Stimulated activated CD4-positive, alpha-beta T cell treated with anti-CD3 and anti-CD28 coated beads, Interleukin-4, amount 100 ng/mL, for 24 hours (primary cell): ENCODE results near the gene PPP6R3.

ENCODE experiments used
- DNase-seq: peaks from one replicate; pipeline ENCODE4 v3.0.0-alpha.2; 2020

PPP6R3 gene

DNA sequence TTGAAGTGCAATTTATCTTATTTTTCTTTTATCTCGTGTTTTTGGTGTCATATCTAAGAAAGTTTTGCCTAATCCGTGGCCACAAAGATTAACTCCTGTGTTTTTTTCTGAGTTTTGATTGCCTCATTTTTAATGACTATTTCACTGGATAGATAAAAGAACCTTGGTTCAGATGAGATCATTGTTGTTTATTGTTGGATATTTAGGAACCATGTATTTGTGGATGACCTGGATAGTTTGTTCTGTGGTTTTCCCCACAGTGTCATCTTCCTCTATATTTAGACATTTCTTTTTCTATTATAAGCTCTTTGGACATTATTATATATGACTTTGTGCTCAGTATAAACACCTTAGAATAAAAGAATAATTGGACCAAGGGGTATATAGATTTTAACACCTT is 37.2 kb downstream of the PPP6R3 start:
- no peak for DNase-seq

GRCh38 chr11:68498321-68498720 is 37.8 kb downstream of the PPP6R3 start:
- no peak for DNase-seq

DNA sequence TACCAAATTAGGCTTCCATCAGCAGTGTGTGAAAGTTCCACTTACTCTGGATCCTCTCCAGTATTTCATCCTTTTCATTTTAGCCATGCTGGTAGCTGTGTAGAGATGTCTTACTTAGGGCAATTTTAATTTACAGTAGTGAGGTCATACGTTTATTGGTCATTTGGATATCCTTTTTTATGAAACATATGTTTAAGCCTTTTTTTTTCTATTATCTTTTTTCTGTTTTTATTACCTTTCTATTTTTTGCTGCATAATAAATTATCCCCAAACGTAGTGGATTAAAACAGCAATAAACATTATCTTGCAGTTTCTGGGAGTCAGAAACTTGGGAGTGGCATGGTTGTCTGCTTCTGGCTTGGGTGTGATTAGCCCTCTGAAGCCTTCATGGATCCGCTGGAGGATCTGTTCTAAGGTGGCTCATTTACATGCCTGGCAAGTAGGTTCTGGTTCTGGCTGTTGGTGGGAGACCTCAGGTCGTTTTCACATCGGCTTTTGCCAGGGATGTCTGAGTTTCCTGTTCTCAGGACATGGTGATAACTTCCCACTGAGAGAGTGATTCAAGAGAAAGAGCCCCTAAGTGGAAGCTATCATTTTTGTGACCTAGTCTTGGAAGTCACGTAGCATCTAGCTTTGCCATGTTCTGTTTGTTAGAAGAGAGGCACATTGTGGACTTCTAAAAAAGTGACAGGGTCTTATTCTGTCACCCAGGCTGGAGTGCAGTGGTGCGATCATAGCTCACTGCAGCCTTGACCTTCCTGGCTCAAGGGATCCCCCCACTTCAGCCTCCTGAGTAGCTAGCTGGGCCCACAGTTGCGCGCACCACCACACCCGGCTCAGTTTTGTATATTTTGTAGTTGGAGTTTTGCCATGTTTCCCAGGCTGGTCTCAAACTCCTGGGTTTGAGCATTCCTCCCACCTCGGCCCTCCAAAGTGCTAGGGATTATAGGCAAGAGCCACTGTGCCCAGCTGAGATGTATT is 38.6 kb downstream of the PPP6R3 start:
- no peak for DNase-seq

DNA sequence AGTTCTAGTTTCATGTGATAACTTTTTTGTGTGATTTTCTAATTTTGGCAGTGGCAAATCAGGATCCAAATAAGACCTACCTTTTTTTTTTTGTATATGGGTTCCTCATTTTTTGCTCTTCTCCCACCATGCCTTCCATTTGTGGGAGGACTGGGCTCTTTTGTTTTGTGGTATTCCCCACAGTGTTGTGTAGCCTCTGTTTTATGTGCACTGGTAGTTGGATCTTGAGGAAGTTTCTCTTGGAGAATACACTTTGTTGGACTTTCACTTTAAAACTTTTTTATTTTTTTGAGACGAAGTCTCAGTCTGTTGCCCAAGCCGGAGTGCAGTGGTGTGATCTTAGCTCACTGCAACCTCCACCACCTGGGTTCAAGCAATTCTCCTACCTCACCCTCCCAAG is 39.7 kb downstream of the PPP6R3 start:
- no peak for DNase-seq

GRCh38 chr11:68501813-68502212 is 41.3 kb downstream of the PPP6R3 start:
- DNase-seq: no peak

DNA sequence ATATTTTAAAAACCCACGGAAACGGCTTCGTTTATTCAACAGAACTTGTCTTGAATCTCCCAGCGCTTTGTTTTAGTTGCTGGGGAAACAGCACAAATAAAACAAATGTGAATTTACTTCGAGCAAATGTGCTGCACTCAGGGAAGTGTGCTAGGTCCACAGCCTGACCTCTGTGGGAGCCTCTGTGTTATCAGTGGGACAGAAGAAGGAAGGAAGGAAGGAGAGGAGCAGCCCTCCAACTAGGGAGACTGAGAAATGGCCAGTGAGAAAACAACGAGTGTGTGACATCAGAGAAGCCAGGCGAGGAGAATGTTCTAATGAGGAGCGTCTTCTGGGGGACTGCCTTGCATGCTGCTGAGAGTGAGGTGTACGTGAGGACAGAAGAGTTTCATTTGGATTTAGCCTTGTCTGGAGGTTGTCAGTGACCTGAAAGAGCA is 42.7 kb downstream of the PPP6R3 start:
- DNase-seq: no peak

DNA sequence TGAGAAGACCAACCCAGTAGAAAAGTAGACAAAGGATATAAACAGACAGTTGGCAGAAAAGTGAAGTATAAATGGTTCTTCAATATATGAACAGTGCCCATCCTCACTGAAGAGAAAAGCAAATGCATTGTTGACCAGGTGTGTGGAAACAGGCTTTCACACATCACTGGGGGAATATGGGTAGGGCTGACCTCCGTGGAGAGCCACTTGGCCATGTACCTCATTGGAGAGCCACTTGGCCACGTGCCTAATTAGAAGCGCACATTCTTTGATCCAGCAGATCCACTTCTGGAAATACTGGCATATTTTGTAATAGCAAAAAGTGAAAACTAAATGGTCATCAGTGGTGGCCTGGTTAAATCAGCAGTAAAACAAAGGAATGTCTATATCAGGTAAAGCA is 43.2 kb downstream of the PPP6R3 start:
- DNase-seq: no peak

GRCh38 chr11:68504432-68505066 is 44.0 kb downstream of the PPP6R3 start:
- no peak for DNase-seq

GRCh38 chr11:68505596-68505995 is 45.0 kb downstream of the PPP6R3 start:
- no peak for DNase-seq

DNA sequence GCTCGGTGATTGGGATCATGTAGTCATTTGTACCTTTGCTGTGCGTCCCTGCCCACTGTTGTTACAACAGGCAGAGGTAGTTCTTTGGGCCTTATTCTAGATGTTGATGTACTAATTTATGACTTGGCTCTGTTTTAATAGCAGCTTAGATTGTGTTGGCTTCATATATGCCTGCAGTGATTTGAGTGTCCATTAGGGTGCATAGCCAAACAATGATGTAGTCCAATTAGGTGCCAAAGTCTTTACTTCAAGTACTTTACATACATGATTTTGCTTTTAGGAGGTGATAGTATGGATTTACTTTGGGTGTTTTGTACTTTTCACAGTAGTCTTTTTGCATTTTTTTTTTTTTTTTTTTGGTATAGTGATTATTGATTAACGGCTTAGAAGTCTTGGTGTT is 46.4 kb downstream of the PPP6R3 start:
- no peak for DNase-seq

GRCh38 chr11:68508425-68508824 is 47.9 kb downstream of the PPP6R3 start:
- no peak for DNase-seq

GRCh38 chr11:68509066-68509465 is 48.5 kb downstream of the PPP6R3 start:
- DNase-seq: no peak

DNA sequence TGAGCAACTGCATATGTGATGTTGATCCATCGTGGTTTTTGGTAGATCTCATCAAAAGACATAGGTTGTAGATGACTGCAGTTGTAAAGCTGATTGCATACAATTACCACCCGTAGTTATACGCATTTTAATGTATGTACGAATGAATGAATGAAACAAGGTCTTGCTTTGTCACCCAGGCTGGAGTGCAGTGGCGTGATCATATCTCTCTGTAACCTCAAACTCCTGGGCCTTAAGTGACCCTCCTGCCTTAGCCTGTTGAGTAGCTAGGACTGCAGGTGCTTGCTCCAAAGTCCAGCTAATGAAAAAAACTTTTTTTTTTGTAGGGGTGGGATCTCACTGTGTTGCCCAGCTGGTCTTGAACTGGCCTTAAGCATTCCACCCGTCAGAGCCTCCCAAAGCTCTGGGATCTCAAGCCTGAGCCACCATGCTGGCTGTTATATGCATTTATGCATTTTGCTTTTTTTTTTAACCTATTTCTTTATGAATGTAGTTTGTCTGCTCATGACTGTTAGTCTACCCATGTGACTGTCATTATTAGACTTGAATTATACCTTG is 53.5 kb downstream of the PPP6R3 start:
- DNase-seq: no peak

GRCh38 chr11:68517121-68517741 is 56.7 kb downstream of the PPP6R3 start:
- DNase-seq: no peak

DNA sequence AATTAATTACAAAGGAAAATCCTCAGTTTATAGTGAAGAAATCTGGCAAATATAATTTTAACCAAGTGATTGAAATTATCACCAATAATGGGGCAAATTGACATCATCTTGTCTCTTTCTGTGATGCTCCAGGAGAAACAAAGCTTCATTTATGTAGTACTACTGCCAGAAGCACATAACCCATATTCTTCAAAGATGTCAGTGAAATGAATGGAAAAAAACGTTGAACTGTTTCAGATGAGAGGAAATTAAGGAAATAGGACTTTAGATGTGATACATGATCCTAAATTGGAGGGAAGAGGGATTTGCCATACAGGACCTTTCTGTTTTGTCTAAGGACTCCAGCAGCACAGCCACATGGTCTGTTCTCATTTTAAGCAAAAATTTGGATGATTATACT is 57.6 kb downstream of the PPP6R3 start:
- DNase-seq: no peak

GRCh38 chr11:68521969-68522652 is 61.6 kb downstream of the PPP6R3 start:
- DNase-seq: no peak

DNA sequence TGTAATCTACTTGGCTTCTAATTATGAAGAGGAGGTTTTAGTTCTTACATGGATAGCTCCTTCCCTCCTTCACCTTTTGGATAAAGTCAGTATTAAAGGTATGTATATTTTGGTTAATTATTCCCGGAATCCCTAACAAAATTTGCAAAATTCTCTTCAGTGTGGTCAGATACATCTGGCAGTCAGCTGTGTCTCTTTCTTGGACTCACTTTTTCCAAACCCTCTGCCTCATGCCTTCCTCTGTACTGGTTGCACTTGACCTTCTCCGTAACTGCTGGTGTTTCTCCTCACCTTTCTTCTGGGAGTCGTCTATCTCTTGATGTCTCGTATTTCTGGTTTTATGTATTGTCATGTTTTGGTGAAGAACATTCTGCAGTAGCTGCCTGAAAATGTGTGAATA is 62.5 kb downstream of the PPP6R3 start:
- DNase-seq: no peak

DNA sequence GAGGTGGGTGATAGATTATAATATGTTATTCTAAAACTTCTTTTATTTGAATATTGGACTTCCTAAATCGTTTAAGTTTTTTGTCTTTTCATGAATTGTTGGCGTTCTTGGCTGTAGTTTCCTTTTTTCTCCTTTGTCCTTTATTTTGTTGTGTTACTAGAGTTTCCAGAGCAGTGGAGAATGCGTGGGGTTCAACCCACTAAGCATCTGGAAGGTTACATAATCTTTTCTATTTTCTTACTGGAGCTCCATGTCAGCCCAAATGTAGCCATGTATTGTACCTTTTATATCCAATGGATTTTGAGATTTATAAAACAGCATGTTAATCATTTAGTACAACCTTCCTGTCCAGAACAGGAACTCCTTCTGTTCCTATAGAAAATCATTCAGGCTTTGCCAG is 63.2 kb downstream of the PPP6R3 start:
- DNase-seq: no peak

DNA sequence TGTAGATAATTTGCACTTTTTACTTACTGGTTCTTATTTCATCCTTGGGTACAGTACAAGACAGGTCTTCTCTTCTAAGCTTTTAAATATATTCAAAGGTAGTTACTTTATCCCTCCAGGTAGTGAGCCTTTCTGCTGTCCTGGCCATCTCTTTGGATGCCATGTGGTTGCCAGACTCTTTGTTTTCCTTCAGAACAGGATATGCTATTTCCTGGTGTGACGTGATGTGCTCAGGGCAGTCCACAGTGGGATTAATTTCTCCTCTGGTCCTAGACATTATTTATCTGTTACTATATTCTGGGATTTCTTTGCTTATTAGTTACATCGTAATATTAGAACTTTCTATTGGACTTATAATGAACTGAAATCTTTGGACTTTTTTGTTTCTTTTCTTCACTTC is 63.7 kb downstream of the PPP6R3 start:
- DNase-seq: no peak

DNA sequence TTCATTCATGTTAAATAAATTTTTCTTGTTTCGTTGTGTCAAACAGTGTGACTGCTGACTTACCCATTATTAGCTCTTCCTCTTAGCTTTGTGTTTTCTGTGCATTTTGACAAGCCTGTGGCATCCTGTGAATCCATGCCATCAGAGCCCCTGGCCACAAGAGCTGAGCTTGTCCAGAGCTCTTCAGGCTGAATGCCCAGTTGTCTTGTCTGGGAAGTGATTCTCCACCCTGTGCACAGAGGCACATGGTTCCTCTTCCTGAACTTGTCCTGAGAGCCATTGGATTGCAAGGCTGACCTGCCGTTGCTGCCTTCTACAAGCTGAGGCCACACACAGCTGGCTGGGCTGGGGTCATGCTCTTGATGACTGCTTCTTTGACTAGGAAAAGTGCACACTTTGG is 64.1 kb downstream of the PPP6R3 start:
- no peak for DNase-seq

DNA sequence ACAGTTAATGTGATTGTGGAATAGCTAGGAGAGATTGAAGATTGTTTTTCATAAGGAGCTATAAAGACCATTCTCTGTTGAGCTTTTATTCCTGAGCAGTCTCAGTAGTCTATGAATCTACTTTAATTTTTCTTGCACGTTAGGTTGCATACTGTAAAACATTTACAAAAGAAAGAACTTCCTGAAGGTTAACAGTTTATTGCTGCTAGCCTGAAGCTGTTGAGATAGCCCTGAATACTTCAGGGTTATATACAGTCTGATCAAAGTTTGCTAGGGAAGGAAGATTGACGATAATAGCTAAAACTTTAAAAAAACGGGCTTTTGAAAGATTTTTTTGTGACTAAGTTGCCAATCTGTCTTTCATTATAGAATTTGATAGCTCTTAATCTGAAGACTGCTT is 64.8 kb downstream of the PPP6R3 start:
- DNase-seq: no peak

DNA sequence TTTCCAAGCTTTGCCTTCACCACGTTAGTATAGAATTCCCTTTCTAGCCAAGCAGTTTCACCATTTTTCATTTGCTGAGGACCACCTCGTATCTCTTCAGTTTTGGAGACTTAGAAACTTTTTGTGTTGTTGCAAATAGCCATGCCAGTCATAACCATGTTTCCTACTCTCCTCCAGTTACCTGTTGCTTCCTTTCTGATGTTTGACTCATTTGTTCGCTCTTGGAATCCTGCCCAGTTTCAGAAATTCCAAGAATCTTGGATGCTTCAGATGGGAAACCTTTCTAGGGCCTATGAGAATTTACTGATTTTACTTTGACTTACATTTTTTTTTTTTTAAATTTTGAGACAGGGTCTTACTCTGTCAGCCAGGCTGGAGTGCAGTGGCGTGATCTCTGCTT is 65.4 kb downstream of the PPP6R3 start:
- DNase-seq: no peak

DNA sequence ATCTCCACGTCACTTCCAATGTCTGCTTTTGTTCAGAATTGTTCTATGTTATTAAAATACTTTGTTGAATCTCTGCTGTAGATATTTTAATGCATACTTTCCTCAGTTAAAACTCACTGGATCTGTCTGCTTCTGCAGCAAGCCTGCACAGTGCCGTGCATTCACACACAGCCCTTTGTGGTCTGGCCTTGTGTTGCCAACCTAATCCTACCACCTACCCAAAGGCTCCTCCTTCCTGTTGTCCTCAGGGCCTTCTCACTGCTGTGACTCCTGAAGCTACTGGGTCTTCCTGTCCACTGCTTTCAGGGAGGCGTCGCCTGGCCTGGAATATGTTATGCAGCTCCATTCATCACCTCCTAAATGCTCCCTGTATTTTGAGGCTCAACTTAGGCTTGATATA is 67.0 kb downstream of the PPP6R3 start:
- no peak for DNase-seq
